GM18507 (cell line): ENCODE results near the gene CABP7.

Source experiments
- DNase-seq: peaks from one replicate; pipeline ENCODE4 v3.0.0; 2011; ENCODE audit warnings: low read depth; ENCODE audit not compliant: insufficient read length; ENCODE audit errors: extremely low spot score
- FAIRE-seq: peaks from 2 replicates; lab custom pipeline; 2011; peaks lifted over from hg19 to GRCh38; lab: Jason Lieb, UNC

CABP7 gene

DNA sequence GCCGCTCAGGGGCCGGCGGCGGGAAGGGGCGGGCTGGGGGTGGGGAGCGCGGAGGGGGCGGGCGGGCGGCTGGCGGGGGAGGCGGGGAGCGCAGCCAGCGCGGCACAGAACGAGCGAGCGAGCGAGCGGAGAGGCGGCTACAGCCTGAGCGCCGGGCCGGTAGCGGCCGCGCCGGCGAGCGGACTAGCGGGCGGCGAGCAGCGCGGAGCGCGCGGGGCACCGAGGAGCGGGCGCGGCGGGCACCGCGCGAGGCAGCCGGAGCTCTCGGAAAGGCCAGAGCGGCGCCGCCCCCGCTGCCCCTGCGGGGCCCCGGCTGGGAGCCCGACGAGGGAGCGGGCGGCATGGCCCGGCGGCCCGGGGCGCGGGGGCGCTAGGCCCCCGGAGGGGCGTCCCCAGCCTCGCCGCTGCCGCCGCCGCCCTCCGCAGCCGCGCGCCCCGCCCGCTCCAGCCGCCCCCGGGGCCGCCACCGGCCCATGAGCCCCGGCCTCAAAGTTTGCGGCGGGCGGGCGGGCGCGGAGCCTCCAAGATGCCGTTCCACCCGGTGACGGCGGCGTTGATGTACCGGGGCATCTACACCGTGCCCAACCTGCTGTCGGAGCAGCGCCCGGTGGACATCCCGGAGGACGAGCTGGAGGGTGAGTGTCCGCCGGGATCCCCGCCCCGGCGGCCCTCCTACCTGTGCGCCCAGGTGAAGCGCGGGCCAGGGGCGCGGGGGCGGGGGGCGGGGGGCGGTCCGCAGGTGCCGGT is at the start of gene CABP7:
Gene CABP7 (plus strand): TSS at position 105 of the 747 bp plus-strand sequence. CDS start 422 bp downstream, at position 527.
- FAIRE-seq (no peak), DNase-seq (no peak)

DNA sequence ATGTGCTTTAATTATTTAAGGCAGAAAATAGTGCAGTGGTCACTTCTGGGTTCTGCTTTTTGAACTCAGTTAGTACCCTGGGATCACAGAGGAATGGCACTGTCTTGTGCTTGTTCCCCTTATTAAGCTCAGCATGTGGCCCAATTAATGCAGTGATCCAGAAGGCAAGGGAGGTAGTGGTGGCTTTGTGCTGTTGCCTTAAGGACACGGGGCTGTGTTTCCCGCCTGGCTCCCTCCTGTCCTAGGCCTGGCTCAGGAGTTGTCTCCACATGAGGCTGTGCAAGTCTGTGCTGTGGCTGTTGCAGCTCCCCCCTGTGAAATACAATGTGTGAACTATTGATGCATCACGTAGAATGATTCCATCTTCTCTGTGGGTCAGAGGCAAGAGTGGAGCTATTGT is 49.2 kb upstream of the CABP7 start:
- FAIRE-seq (no peak), DNase-seq (no peak)

DNA sequence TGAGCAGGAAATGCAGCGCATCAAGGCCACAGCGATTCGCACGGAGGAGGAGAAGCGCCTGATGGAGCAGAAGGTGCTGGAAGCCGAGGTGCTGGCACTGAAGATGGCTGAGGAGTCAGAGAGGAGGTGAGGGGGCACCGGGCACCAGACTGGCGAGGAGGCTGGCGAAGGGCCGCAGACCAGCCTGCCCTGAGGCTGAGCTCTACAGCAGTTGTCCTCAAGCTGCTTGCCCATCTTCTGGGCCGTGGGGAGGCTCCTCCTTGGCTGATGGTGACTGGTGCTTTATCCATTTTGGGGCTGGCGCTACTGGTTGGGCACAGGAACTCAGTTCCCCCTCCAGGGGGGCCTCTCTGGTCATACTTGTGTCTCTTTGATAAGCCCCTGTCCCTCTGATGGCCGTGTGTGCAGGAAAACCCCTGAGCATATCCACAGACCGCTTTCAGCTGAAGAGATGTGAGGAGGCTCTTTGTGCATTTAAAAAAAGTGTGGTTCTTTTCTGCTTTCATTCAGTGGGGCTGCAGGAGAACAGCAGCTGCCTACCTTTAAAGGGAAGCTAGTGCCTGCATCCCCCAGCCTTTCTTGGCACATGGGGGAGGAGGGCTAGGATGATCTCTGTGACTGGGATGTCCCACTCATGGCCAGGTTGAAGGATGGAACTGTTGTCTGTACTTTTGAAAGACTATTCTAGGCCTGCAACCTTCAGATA is 46.3 kb upstream of the CABP7 start:
- FAIRE-seq, result no peak
- DNase-seq, result no peak

DNA sequence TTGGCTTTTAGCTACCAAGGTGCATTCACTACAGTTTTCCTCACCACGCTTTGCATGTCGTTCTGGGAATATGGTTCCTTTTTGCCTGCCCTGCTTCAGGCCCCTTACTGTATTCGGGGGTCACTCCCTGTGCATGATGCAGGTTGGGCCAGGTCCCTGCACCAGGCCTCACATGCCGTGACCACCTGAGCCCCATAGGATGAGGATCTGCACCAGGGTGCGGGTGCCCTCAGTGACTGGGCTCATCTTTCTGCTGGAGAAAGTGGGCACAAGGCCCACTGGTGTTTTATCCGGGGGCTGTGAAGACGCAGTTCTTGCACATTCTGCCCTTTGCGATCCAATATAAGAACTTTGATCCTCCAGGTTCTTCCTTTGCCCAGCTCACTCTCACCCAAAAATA is 45.7 kb upstream of the CABP7 start:
- FAIRE-seq (no peak), DNase-seq (no peak)

DNA sequence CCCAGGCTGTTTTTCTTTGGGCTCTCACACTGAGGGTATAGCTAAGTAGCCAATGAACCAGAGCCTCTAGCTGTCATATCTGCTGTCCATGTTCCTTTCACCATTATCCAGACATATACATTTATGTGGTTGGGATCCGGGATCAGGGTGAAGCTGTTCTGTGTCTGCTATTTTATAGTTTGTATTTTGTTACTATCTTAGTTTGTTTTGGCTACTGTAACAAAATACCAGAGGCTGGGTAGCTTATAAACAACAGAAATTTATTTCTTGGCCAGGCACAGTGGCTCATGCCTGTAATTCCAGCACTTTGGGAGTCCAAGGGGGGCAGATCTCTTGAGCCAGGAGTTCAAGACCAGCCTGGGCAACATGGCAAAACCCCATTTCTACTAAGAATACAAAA is 40.5 kb upstream of the CABP7 start:
- DNase-seq (no peak), FAIRE-seq (no peak)

DNA sequence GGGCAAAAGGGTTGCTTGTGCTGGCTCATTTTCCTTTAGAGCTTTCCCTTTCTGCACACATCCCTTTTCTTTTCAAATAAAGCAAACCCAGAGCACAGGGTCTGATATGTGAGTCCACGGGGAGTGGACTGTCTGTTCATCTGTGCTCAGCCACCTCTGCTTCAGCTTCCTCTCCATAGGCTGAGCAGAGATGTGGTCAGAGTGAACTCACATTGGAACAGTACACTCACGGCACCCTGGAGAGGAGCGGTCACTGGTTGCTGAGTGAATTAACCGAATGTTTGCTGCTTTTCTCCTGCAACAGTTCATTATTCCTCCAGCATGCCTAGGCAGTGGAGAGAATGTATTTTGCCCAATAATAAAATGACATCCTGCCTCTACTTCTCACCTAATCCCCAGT is 36.3 kb upstream of the CABP7 start:
- FAIRE-seq, result no peak
- DNase-seq, result no peak

DNA sequence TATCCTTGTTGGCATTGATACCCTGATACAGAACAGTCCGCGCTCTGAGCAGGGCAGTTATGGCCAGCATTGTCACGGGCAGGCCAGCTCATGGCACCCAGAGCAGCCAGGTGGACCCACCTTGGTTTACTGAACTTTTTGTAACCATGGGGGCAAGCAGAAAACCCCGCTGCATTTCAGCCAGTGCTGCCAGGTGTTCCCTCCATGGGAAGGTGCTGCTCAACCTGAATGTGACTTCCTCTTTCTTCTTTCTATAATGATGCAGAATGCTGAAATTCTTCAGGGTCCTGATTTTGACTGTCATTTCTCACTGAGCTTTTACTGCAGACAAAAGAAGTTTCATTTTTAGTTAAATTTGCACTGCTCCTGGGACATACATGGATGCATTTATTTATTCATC is 35.6 kb upstream of the CABP7 start:
- FAIRE-seq (no peak), DNase-seq (no peak)

DNA sequence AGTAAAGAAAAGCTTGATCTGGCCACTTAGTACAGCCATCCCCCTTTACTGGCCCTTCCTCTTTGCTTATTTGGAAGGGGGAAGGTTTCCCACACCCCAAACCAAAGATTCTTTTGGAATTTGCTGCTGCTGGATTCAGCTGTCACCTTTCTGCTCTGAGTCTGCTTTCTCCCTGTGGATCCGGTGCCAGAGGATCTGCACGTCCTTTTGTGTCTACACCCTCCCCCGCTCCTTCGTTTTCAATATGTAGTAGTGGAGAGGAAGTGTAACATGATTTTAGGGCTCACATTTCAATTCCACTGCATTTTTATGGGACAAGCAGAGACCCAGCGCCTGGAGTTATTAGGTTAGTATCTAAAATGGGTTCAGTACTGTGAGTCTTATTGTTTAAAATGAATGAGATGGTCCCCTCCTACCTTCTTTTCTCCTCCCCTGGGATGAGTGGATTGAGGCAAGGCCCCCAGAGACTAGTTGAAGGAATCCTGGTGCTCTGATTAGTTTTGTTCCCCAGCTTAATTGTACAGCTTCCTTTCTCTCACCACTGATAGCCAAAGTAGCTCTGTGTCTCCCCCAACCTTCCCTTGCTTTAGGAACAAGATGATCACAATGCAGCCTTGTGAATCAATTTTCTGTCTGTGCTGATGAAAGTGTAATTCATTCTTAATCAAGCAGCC is 30.5 kb upstream of the CABP7 start:
- FAIRE-seq, result no peak
- DNase-seq, result no peak

DNA sequence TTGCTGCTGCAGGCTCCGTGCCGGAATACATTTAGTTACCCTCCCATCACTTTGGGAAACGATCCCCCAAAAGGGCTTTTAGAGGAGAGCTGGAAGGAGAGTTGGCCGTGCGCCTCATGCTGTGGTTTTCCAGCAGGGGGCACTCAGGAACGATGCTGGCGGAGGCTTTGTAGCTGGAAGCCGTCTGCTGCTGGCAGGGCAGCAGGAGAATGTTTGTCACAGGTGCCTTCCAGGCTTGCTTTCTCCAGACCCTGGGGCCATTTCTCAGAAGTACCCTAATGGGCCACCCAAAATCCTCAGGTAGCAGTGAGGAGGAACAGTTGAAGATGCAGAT is 30.0 kb upstream of the CABP7 start:
- DNase-seq (no peak), FAIRE-seq (no peak)

DNA sequence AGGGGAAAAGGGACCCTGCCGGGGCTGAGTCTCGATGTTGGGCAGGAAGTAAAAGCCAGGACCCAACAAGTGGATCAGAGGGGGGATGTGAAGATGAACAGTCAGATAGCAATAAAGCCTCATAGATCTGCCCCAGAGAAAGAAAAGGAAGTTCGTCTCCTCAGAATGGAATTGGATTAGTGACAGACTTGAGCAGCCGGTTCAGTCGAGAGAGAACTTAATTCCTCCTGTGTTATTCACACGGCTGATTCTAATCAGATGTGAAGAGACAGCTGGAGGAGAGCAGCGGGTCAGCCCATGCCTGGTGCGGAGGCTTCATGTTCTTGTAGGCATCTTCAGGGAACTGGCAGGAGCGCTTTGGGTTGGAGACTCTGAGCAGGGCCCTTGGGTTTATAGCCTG is 29.3 kb upstream of the CABP7 start:
- no peak for FAIRE-seq
- DNase-seq, result no peak

DNA sequence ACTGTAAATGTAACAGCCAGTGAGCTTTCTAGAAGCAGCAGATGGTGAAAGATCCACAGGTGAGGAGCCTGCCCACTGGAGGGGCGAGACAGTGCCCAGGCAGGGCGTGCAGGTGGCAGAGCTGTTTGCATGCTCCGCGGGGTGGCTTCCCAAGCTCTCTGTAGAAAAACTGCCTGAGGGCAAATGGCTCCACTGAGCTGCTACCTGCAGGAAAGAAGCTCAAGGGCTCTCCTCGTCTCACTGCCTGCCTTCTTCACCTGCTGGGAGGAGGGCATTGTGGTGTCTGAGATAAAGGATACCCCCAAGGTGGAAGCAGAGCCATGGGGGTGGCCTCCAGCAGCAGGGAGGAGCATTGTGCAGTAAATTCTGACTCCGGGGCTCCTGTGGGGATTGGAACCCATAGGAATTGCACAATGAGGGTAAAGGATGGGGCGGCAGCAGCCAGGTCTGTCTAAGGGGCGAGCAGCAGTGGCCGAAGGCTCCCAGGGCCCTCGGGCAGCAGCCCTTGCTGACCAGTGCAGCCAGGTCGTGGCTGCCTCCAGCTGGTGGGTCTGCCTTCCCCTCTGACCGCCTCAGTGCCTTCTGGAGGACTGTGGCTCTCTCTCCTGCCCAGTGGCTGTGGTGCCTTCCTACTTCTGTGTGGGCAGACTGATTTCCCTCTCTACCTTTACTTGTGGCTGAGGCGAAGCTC is 28.0 kb upstream of the CABP7 start:
- FAIRE-seq (no peak), DNase-seq (no peak)

DNA sequence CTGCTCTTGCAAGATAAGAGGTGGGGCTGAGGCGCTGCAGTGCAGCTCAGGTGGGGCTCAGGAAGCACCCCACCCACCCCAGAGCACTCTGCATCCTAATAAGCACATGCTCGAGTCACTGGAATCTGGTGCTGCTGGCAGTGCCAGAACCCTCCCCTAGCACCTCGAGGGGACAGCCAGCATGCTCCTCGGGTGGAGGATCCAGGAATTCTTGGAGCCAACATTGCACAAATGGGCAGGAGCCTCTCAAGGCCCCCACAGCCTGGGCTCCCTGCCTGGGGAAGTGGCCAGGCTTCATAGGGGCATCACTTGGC is 27.5 kb upstream of the CABP7 start:
- FAIRE-seq (no peak), DNase-seq (no peak)

DNA sequence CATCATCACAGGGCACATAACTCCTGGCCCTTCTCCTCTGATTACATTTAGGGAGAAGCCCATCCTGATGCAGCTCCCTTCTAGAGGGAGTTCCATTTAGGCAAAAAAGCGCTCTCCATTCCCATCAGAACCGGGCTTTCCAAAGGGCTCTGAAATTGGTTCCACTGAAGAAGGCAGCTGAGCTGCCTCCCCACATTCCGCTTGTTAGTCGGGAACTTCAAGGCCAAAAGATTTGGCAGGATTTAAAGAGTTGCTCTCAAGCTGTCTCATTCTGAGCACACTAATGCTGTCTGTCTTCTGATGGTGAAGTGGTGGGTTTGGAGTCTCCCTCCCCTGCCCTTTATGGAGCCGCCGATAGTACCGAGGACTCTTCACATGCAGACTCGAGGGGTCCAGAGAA is 26.6 kb upstream of the CABP7 start:
- no peak for FAIRE-seq
- DNase-seq, result no peak

DNA sequence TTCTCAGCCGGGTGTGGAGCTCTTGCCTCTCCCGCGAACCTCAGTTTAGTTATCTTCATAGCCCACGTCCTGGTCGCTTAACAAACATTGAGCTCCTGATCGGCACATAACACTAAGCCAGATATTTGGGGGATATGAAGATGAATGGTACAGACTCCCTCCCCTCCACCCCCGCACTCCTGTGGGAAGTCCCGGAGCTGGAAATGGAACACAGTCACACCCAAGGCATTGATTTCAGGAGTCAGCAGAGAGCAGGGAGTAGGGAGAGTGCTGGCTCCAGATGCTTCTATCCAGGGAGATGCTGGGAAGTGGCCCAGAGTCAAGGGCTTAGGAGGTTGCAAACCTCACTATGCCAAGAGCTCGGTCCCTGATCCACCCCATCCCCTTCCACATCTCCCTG is 26.1 kb upstream of the CABP7 start:
- FAIRE-seq (no peak), DNase-seq (no peak)

DNA sequence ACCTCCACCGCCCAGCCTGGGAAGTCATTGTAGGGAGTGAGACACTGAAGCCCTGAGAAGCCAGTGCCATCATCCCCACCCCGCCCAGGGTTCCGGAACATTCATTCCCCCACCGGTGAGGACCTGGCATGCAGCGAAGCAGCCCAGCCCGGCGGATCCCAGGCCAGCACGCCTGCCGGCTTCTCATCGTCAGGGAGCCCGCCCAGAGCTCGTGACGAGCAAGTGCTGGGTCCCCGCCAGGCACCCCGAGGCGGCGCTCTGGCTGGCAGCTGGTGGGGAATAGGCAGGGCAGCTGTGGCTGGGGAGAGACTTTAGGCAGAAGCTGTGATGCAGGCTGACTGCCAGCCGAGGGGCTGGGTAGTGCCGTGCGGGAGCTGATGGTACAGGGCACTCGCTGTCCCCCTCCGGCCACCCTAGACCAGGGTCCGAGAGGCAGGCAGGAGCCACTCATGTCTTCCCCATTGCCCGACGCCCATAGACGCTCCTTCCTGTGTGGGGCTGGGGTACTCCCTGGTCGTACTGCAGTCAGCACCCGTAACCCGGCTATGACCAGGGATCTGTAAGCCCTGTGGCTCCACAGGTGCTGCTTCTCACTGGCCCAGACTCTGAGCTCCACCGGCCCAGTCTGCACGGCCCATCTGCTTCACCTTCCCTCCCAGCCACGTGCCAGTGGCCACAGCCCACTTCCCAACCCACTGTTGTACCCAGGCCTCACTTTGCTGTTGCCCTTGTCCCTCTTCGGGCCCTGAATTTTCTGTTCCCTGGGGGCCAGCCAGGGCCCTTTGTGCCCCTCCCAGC is 24.5 kb upstream of the CABP7 start:
- DNase-seq (no peak), FAIRE-seq (no peak)

DNA sequence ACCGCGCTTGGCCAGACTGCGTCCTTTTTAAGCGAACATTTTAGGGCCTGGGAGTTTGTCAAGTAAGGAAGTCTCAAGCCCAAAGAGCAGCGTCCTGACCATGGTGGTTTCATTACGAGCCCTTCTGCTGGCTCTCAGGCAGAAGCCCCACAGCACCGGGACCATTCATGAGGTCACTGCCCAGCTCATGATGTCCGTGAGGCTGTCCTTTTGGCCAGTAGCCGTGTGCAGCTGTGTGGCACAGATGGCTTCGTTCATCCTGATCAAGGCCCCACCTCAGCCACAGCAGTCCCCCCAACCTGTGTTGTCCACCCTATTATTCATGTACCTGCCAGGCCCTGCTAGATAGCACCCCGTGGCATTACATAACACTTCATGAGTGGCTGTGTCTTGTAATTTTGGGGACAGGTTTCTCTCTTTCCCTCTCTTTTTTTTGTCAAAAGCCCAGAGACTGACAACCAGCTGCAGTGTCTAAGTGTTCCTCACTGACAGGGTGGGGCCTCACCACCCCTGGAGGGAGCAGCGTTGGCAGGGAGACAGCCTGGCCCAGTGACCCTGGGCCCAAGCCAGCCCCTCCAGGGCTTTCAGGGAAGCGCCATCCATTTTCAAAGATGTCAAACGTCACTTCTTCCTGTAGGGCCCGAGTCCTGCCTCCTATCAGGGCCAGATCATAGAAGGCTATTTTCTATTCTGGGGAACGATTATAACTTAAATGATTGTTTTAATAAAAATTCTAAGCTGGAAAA is 21.8 kb upstream of the CABP7 start:
- FAIRE-seq (no peak), DNase-seq (no peak)

DNA sequence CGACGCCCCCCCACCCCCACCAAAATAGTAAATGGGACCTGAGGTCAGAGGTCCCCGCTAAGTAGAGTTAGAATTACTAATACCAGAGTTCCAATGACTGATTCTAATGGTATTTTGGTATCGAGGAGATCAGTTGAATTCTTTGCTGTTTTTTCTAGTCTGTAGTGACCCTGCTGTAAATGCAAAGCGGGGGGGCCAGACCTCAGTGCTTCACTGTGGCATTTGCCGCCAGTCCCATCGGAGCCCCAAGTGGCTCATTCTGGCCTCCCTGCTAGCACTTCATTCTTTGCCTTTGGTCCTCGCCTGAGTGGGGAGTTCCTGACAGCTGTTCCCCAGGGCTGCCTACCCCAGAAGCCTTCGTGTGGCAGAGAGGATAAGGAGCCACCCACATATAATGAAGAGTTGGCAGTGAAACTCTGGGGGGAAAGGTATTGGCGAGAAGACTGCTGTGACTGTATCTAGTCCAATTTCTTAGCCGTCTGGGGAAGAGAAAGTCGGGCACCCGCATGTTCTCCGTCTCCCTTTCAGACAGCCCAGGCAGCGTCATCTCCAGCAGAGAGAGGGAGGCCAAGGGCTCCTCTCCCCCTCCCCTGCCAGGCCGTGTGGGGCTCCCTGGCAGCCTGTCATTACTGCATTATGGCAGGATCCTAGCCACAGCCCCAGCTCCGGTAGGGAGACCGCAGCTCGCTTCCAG is 19.4 kb upstream of the CABP7 start:
- no peak for FAIRE-seq
- no peak for DNase-seq

DNA sequence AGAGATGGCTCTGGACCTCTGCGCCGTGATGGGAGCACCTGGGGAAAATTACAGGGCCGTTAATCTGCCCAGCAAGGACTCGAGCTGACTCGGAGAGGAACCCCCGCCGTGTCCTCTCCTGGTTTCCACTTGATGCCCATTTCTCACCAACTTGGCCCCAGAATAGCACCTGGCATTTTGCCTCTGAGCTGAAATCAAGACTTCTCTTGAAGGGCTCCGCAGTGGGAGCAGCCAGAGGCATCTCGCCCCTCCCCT is 19.0 kb upstream of the CABP7 start:
- FAIRE-seq (no peak), DNase-seq (no peak)
